ENCODE results near the gene PIAS4. TPM values are rescaled to one million over a fixed set of nuclear protein-coding genes. Genes with fewer than 3 reads are reported as not detected.

The PIAS4 gene
- total RNA-seq, 1 donor from 2014 or later, result 22.9 TPM

DNA sequence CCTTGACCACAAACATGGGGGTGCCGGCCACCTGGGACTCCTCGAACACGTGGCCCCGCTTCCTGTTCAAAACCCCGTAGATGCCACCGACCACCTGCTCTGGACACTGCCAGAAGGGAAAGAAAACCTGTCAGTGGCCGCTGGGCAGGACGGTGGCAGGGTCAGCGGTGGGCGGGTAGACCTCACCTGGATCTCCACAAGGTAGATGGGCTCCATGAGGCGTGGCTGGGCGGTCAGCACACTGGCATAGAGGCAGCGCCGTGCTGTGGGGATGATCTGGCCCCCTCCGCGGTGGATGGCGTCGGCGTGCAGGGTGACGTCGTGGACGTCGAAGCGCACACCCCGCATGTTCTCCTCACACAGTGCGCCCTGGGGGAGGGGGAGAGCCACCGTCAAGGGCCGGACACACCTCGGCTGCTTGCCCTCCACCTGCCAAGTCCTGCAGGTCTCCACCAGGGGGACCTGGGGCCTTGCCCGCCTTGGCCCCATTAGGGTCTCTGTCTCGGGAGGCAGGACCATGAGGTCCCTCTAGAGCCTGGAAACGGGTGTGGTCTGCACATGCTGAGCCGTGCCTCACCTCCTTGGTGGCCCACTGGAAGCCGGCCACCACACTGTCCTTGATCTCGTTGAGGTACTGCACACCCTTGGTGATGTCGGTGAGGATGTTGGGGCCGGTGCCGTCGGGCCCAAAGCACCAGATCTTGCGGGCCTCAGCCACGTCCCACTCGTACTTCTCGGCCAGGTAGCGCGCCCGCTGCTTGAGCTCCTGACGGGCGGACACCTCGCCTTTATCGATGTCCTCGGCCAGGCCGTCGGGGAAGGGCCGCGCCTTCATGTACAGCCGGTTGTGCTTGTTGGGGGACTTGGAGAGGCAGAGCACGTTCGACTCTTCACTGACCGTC is 30.0 kb upstream of the PIAS4 start:
- no peak for DNase-seq

DNA sequence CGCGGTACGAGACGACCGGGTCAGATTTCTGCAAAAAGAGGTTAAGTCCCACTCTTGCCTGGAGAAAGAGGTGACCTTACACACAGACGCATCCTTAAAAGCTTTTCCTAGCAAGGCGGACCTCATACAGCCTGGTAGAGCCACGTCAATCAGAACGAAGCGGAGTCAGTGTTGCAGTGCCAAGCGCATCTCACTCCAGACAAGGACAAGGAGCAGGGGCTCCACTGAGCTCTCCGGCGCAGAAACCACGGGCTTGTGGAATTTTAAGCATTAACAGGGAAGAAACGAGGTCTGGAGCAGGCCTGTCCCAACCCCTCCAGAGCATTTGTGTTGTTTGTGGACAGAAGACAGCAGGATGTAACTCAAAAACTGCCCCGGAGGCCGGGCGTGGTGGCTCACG is 29.4 kb upstream of the PIAS4 start:
- no peak for DNase-seq

DNA sequence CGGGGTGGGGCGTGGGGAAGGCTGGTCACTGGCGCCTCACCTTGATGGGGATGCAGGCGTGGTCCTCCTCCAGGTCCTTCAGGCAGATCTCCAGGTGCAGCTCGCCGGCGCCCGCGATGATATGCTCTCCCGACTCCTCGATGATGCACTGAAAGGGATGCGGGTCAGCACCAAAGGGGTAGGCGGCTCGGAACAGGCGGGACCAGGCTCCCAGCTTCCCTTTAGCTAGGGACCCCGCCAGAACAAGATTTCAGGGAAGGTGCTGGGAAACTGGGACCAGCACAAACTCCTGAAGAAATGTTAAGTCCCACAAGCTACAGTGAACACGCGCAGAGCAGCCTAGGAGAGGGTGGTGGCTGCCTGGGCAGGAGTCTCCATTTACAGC is 28.3 kb upstream of the PIAS4 start:
- no peak for DNase-seq

DNA sequence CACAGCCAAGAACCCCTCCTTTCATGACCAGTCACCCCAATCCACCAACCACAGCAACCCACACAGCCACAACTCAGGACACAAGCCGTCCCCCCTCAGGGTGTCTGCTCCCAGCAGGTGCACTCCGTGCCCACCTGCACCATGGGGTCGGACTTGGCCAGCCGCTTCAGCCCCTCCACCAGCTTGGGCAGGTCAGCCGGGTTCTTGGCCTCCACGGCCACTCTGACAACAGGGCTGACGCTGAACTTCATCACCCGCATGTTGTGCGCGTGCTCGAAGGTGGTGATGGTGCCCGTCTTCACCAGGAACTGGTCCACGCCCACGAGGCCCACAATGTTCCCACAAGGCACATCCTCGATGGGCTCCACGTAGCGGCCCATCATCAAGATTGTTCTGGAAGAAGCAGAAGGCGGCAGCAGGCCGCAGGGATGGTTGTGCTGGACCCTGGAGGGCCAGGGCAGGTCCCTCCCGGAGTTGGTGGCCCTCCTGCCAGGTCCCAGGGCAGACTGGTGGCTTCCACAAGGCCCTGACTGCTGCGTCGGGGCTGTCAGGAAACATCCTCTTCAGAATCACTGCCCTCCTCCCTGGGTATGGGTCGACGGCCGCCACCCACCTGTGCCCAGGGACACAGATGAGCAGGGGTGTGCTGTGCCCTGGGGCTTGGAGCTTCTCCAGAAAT is 27.7 kb upstream of the PIAS4 start:
- no peak for DNase-seq

DNA sequence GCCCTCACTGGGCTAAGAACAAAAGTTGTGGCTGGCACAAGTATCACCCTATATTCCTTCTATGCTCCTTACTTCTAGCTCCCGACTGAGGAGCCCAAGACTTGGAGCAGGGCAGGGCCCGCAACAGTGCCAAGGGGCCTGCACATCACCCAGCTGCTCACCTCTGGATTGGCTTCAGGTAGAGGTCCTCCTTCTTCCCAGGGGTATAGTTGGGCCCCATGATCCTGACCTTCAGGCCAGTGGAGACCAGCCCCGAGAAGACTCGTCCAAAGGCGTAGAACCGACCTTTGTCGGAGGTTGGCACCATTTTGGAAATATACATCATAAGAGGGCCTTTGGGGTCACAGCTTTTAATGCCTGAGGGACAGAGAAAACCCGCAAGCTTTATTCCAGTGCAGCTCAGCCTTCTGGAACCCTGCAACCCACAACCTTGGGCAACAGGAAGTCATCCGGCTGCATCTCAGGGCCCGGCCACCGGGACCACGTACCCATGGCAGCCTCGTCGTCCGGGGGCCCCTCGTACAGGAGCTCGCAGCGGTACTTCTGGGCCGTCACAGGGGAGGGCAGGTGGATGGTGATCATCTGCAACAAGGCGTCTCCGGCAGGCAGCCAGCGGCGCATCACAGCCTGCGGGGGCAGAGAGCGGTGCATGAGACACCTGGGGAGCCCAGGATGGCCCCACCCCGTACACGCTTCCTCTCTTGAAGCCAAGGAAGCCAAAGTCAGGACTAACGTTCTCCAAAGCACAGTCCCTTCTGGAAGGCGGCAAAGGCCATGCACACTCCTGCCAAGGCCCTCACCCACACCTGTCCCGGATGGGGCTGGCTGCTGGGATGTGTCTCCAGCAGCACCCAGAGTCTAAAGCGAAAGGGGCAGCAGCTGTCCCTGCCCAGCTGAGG is 26.9 kb upstream of the PIAS4 start:
- DNase-seq, result no peak

DNA sequence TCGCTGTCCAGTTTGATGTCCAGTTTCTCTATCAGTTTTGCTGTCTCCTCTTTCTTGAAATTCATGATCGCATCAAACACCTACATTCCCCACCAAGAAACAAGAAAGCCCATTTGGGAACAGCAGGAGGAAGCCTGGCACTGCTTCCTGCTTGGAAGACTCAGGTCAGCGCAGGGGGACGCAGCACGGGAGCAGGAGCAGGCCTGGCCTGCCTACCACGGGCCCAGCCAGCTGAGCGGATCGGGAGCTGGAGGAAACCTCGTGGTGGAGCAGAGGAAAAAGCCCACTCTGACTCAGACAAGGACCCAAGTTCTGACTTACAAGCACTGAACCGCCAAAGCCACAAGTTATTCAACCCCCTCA is 26.2 kb upstream of the PIAS4 start:
- no peak for DNase-seq

DNA sequence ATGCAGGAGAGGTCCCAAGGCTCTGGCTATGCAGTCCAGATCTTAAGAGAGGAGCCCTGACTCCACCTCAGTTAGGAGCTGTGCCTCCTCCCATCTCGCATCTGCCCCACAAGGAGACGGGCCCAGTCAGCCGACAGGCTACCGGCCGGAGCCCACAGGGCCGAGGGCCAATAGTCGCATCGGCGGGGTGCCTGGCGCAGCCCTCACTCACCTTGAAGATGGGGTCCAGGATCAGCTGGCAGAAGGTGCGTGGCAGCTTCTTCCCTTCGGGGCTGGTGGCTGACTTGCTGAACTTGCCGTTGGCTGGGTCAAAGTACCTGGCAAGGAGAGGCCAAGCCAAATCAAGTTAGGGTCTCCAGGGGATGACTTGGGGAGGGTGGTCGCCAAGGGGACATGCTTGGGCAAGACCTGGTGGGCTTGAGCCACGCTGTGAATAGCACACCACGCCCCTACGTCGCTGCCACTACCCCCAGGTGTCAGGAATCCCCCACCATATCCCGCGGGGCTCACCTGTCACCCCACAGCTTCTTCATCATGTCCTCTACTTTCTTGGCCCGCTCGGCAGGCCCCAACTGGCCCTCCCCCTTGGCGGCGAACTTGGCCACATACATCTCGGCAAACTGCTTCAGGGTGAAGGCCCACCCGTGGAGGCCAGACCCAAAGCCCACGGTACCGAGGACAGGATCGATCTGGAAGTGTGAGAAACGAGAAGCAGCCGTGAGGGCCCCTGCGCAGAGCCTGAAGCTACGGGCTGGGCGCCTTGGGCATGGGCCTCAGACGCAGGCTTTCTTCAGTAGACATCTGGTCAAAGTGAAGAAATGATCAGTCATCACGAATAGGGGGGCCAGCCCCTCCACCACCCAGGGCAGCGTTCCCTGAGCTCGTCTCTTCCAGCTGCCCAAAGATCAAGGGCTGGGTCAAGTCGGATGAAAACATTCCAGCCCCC is 25.5 kb upstream of the PIAS4 start:
- DNase-seq, result no peak

DNA sequence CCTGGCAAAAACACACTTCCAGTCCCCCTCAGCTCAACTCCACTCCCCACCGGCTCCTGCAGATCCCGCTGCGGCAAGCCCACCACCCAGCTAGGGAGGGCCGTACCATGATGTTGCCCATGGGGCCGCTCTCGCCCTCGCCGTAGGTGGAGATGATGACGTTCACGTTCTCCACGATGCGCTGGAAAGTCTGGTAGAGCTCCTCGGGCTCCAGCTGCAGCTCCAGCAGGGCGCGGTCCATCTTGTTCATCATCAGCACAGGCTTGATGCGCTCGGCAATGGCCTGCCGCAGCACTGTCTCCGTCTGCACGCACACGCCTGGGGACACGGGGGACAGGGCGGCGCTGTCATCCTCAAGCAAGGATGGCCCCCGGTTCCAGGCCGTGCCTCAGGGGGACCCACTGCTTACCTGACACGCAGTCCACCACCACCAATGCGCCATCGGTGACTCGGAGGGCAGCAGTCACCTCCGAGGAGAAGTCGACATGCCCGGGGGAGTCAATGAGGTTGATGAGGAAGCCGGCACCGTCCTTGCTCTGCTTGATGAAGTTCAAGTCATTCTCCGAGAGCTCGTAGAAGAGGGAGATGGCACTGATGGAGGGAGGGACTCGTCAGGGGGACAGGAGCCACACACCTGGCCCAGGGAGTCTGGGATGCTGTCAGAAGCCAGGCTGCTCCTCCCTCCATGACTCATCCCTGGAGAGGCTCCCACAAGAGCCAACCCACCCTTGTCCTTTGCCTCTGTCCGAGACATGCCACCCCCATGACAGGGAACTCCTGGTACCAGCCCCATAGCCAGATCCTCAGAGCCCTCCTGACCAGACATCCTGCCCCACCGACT is 24.6 kb upstream of the PIAS4 start:
- DNase-seq, result no peak

DNA sequence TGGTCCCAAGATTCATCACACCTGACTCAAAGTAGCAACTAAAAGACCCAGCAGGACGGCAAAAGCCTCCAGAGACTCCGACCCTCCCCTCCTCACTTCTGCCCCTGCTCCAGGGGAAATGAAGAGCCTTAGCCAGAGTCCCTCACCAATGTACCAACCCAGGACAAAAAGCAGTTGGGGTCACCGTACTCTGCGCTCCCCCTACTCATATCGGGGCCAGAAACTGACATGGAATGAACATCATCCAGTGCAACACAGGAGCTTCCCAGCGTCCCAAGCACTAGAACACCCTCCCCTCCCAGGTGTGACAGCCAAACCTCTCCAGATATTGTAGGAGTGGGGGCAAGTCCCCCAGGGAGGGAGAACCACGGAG is 24.0 kb upstream of the PIAS4 start:
- no peak for DNase-seq

DNA sequence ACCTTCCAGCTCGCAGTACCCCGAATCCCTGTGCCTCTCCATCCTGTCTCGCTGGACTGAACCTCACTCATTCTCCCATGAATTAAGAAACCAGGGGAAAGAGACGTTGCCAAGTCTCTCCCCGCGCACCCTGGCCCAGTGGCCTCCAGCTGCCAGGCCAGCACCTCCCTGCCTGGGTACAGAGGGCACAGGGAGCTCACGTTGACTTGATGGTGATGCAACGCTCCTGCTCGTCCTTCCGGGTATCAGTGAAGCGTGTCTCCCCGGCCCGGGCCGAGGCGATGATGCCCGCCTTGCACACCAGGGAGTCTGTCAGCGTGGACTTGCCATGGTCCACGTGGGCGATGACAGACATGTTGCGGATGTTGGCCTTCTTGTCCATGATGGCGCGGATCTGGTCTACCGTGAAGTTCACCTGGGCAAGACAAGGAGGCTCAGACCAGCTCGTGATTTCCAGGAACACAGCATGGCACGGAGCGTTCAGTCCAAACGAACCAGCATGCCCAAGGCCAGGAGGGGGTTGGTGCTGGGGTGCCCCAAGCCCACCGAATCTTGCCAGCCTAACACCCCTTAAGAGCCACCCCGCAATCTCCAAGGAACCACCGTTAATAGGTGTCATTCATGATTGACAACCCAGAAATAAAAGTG is 23.5 kb upstream of the PIAS4 start:
- no peak for DNase-seq

DNA sequence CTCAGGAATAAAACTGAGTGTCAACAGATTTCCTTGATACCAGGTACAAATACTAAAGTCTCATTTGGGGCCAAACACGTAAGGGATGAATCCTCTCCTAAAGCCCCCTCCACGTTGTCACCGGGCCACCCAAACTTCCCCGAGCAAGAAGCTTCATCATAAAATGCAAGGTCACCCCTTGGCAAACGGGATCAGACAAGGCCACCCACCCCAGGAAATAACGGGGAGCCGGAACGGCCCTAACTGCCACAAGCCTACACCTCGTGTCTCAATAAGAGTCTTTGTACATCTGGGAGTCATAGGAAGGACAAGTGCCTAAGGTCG is 23.0 kb upstream of the PIAS4 start:
- no peak for DNase-seq

DNA sequence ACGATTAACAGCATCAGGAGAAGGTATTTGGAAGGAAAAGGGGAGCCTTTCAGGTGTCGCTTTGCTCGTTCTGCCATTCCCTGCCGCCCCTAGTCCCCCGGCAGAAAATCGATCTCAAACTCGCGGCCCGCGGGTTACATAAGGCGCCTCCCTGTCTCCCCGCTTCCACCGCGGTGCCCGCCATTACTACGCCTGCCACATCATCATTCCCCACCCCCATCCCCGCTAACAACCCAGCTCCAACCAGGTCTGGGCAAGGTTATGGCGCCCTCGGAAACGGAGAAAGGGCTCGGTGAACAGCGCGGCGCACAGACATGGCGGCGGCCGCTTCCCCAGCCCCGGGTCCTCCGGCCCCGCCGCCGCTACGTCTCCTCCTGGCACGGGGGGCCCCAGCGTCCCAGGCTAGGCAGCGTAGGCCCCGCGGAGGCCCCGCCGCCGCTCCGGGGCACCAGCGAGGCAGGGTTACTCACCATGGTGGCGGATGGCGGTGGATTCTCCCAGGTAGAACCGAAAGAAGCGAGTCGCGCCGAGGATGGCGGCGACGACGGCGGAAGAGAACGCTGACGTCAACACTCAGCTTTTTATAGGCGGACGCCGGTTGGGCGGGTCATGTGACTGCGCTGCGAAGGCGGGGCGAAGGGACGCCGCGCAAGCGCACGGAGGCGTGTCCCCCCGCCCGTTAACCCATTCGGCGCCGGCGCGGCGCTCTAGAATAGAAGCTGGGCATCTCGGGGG is 22.5 kb upstream of the PIAS4 start, which contains the start of gene EEF2:
TSS of gene EEF2 (minus strand) at position 556 of the 735 bp plus-strand sequence. CDS start at position 473, 83 bp downstream.
- peak; percentile 89 for DNase-seq

DNA sequence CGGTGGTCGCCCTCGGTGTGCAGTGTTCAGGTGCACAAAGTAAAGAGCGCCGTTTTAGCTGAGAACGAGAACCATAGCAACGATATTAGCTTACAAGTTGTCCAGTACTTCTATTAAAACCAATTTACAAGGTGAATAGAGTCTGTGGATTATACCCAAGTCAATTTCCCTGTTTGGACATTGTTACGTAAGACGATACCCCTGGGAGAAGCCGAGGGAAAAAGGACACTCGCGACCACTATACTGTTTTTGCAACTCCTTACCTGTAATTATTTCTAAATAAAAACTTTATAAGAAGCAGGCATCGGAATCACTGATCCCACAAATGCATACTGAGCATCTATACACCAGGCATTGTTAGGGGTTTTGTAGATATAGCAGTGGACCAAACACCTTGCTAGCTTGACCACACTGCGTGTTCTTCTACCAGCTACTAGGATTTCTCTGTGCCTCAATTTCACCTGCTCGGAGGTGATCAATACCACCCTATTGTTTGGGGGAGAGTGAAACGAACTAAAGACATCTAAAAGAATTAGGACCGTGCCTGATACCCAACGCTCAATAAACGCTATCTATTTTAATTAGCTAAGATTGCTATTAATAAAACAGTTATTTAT is 21.8 kb upstream of the PIAS4 start:
- DNase-seq, result peak; percentile 56

DNA sequence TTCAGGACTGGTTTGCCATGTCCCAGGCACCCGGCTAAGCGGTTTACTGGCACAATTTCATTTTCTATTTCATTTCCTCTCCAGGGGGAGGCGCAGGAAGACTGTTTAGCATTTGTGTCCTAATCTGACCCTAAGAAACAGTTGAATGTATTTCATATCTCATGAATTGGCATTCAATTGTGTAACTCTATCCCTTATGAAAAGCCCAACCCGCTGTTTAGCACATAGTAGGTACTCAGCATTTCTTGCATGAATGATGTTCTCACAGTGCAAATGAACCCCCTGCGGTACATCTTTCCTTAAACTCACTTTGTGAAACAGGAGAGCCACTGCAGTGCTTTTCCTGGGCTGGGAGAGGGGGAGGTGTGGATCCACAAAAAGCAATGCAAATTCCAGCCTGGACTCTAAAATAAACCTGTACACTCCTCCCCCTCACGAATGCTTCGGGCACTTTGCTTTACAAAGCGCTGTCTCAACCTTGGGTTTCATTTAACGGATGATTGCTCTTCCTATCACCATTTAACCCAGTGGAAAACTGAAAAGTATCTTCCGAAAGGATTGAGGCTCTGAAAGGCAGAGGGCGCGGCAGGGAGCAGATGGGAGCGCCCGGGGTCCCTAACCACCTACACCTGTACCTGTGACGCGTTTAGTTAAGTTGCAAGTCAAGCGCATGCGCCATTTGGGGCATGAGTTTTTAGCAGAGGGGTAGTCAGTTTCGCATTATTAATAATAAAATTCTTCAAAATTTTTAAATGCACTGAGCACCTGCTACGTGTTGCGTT is 21.1 kb upstream of the PIAS4 start:
- DNase-seq, result peak; percentile 73

DNA sequence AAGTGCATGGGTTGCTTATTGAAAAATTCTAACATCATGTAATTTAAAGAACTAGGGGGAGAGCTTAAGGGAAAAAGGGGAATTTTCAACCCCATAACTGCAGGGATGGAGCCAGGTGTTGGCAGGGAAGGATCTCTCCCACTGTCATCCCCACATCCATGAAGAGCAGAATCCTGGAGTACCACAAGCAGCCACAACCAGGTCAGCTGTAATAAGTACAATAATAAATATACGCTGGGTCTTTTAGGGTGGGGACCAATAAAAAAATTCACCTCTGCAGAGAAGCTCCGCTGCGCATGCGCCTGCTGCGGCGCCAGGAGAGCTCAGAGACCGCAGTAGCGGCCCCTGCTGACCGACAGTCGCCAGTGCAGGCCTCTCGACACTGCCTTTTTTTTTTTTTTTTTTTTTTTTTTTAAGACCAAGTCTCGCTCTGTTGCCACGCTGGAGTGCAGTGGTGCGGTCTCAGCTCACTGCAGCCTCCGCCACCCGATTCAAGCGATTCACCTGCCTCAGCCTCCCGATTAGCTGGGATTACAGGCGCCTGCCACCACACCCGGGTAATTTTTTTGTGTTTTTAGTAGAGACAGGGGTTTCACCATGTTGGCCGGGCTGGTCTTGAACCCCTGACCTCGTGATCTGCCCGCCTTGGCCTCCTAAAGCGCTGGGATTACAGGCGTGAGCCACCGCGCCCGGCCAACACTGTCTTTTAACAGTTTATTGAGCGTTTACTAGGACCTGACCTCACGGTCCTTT is 19.7 kb upstream of the PIAS4 start:
- peak; percentile 77 for DNase-seq

DNA sequence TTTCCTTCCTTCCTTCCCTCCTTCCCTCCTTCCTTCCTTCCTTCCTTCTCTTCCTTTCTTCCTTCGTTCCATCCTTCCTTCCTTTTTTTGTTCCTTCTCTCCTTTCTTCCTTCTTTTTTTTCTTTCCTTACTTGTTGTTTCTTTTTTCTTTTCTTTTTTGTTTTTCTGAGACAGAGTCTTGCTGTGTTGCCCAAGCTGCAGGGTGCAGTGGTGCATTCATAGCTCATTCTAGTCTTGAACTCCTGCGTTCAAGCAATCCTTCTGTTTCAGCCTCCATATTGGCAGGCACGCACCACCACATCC is 16.8 kb upstream of the PIAS4 start:
- no peak for DNase-seq

DNA sequence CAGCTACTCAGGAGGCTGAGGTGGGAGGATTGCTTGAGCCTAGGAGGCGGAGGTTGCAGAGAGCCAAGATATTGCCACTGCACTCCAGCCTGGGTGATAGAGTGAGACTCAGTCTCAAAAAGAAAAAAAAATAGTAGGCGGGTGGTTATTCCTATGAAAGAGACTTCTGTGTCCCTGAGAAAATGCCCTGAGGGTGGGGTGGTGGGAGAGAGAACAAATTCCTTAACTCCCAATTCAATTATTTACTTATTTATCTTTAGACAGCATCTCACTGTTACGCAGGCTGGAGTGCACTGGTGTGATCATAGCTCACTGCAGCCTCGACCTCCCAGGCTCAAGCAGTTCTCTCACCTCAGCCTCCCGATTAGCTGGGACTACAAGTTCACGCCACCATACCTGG is 11.9 kb upstream of the PIAS4 start:
- DNase-seq, result no peak

Data from skin of body (tissue), 2 donors.